HepG2 (cell line): Measurements from ENCODE around the gene ZNF792. TPM values are rescaled to one million over a fixed set of nuclear protein-coding genes. Genes with fewer than 3 reads are reported as not detected.
A peak's percentile ranks its signal among the peaks of the same experiment; 100 is the strongest.

Source experiments
- CENPBD1 ChIP-seq: sonication (generic); formaldehyde crosslinking; IDR thresholded peaks from 2 replicates; pipeline ENCODE4 v1.8.0; 2022; ENCODE audit warnings: missing genetic modification reagents, low read depth, mild to moderate bottlenecking, borderline replicate concordance
- MXI1 ChIP-seq: IDR thresholded peaks from 3 replicates; pipeline ENCODE4 v1.6.1; 2012; ENCODE audit warnings: low read depth, low read length, inconsistent platforms, borderline replicate concordance
- POGZ ChIP-seq: sonication (generic); formaldehyde crosslinking; IDR thresholded peaks from 2 replicates; pipeline ENCODE4 v1.4.0; 2020; ENCODE audit warnings: mild to moderate bottlenecking, missing genetic modification reagents
- POLR2AphosphoS5 ChIP-seq: IDR thresholded peaks from 2 replicates; pipeline ENCODE4 v1.6.1; 2012; ENCODE audit warnings: low read depth, low read length
- SATB2 ChIP-seq: sonication (generic); formaldehyde crosslinking; IDR thresholded peaks from 2 replicates; pipeline ENCODE4 v1.5.0; 2020; ENCODE audit warnings: missing genetic modification reagents
- SOX13 ChIP-seq, 3 experiments: fragments of 450-650 bp in 1 of 3; sonication (generic) in 1 of 3; formaldehyde crosslinking in 1 of 3; IDR thresholded peaks in 2 of 3; conservative IDR thresholded peaks in 1 of 3; 2 replicates each; pipeline versions ENCODE4 v1.5.0 to v1.6.1; 2016 to 2020; ENCODE audit warnings: antibody characterized with exemption in 1 of 3, mild to moderate bottlenecking in 1 of 3, missing compliant biosample characterization in 1 of 3, missing genetic modification reagents in 1 of 3, moderate library complexity in 1 of 3
- SRSF9 ChIP-seq: fragments of 200-400 bp; formaldehyde crosslinking; IDR thresholded peaks from 2 replicates; pipeline ENCODE4 v1.6.1; 2018; ENCODE audit warnings: borderline replicate concordance, mild to moderate bottlenecking, low read depth, low read length; ENCODE audit not compliant: insufficient read depth, poor library complexity, severe bottlenecking
- ZBTB46 ChIP-seq: sonication (generic); formaldehyde crosslinking; IDR thresholded peaks from 2 replicates; pipeline ENCODE4 v1.4.0; 2020; ENCODE audit warnings: mild to moderate bottlenecking, missing genetic modification reagents, borderline replicate concordance
- ZNF362 ChIP-seq: sonication (generic); formaldehyde crosslinking; IDR thresholded peaks from 2 replicates; pipeline ENCODE4 v1.4.0; 2020; ENCODE audit warnings: missing genetic modification reagents, mild to moderate bottlenecking, borderline replicate concordance
- ZNF430 ChIP-seq: sonication (generic); formaldehyde crosslinking; IDR thresholded peaks from 2 replicates; pipeline ENCODE4 v1.9.0; 2021; ENCODE audit warnings: mild to moderate bottlenecking, missing genetic modification reagents
- ZNF552 ChIP-seq: sonication (generic); formaldehyde crosslinking; IDR thresholded peaks from 2 replicates; pipeline ENCODE4 v1.9.0; 2022; ENCODE audit warnings: missing genetic modification reagents, mild to moderate bottlenecking, borderline replicate concordance
- ZNF607 ChIP-seq: sonication (generic); formaldehyde crosslinking; IDR thresholded peaks from 2 replicates; pipeline ENCODE4 v1.5.1; 2020; ENCODE audit warnings: missing genetic modification reagents, mild to moderate bottlenecking, borderline replicate concordance
- polyA plus RNA-seq, 8 experiments: library from polyadenylated mRNA; depleted of rRNA in 3 of 8; stranded (reverse) in 7 of 8; unstranded in 1 of 8; fragments of >200 nt; fragmentation: Illumina TruSeq in 4 of 8; extraction: Trizol in 4 of 8; gene quantifications; 2 replicates each; pipeline versions ENCODE4 v1.2.1 to v1.2.3, GENCODE V29; 2011 to 2016; ENCODE audit warnings: low read depth in 4 of 8, missing spikeins in 1 of 8, mixed read lengths in 1 of 8; ENCODE audit not compliant: insufficient read depth in 1 of 8
- total RNA-seq, 5 experiments: library from RNA; depleted of rRNA; stranded (reverse); fragments of >200 nt; fragmentation: Illumina TruSeq; extraction: Trizol; gene quantifications; 2 replicates each; pipeline ENCODE4 v1.2.3, GENCODE V29; 2016; ENCODE audit warnings: low read depth in 1 of 5
- TF ChIP-seq, protein P1 (sequence below): sonication (generic); formaldehyde crosslinking; IDR thresholded peaks from 2 replicates; pipeline ENCODE4 v1.5.0; 2020; ENCODE audit warnings: missing genetic modification reagents
- TF ChIP-seq, protein P2 (sequence below): sonication (generic); formaldehyde crosslinking; IDR thresholded peaks from 2 replicates; pipeline ENCODE4 v1.8.0; 2022; ENCODE audit warnings: mild to moderate bottlenecking, missing genetic modification reagents

Gene ZNF792
- total and polyA plus RNA-seq, 2 of the 13 experiments (the other 11 are each of a cell fraction or from before 2014, with no cell fraction given): 5.5 to 11.5 TPM

DNA sequence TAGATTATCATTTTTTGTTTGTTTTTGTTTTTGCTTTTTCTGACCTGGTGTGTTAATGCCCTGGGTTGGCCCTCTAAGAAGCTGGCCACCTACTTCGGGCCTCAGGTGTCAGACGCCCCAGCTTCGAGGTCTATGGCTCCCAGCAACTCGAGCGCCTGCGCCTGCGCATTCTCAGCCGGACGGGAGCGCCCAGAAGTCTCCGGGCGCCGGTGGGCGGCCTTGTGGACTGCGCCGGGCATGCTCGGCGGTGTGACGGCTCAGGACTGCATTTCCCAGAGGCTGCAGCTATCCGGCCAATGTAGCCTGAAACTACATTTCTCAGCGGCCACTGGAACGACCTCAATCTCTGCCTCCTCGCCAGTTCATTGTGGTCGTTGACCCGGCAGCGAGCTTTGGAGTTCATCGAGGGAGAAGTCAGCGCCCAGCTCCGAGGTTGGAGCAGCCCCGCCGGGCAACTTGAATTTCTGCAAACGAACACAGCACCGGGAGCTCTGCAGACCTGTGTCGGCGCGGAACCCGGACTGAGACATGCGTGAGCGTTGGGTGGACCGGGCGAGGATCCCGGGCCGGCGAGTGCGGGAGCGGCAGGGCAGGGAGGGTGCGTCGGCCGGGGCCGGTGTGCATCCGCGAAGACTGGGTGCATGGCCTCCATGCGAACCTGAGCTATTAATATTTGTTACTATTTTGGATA, 37.2 kb downstream of the ZNF792 start, which contains the start of gene ZNF30 (continued):
- TF ChIP-seq ZNF607 (CRISPR knock-in tag) (peak; percentile 56; the same call in 1 of the 2 replicates), MXI1 (peak; percentile 56; the same call in 1 of the 3 replicates), SATB2 (CRISPR knock-in tag) (peak; percentile 75; the same call in 1 of the 2 replicates), POLR2AphosphoS5 (peak; percentile 79; the same call in 1 of the 2 replicates), ZNF430 (peak; percentile 83; the same call in 1 of the 2 replicates), POGZ (0 out of 2 replicates have a peak, but pooled peaks have one; percentile 41), ZBTB46 (CRISPR knock-in tag) (no peak), ZNF362 (CRISPR knock-in tag) (0 out of 2 replicates have a peak, but pooled peaks have one; percentile 13), SOX13 (IDR thresholded peaks at IDR 0.05) (no peak), SOX13 (CRISPR knock-in tag; conservative IDR thresholded peaks at IDR 0.05 in 1 of 2, IDR thresholded peaks at IDR 0.05 in 1 of 2) (0 out of 4 replicates have a peak, but pooled peaks of 1 of the 2 experiments have one; percentile 8), ZNF552 (CRISPR knock-in tag) (no peak), SRSF9 (no peak), CENPBD1 (CRISPR knock-in tag) (no peak)
- TF ChIP-seq, protein P1, sequence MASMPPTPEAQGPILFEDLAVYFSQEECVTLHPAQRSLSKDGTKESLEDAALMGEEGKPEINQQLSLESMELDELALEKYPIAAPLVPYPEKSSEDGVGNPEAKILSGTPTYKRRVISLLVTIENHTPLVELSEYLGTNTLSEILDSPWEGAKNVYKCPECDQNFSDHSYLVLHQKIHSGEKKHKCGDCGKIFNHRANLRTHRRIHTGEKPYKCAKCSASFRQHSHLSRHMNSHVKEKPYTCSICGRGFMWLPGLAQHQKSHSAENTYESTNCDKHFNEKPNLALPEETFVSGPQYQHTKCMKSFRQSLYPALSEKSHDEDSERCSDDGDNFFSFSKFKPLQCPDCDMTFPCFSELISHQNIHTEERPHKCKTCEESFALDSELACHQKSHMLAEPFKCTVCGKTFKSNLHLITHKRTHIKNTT (CRISPR knock-in tag): no peak
- TF ChIP-seq, protein P2, sequence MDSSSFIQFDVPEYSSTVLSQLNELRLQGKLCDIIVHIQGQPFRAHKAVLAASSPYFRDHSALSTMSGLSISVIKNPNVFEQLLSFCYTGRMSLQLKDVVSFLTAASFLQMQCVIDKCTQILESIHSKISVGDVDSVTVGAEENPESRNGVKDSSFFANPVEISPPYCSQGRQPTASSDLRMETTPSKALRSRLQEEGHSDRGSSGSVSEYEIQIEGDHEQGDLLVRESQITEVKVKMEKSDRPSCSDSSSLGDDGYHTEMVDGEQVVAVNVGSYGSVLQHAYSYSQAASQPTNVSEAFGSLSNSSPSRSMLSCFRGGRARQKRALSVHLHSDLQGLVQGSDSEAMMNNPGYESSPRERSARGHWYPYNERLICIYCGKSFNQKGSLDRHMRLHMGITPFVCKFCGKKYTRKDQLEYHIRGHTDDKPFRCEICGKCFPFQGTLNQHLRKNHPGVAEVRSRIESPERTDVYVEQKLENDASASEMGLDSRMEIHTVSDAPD (CRISPR knock-in tag): no peak; the same call in 1 of the 2 replicates
